Esophagus muscularis mucosa (tissue), 4 donors: ENCODE results near the gene PPP1R3C. TPM values are rescaled to one million over a fixed set of nuclear protein-coding genes. Genes with fewer than 3 reads are reported as not detected.

Experiments
- DNase-seq: peaks from one replicate; pipeline ENCODE4 v3.0.0-alpha.2; 2017; ENCODE audit errors: extremely low spot score
- H3K27ac ChIP-seq, 4 donors: fragments of 200-600 bp; sonication (generic); replicated peaks in 1 of 4; 1 replicate in 3 of 4; 2 replicates in 1 of 4; pipeline ENCODE4 v1.5.1; 2016 to 2019; ENCODE audit warnings: mild to moderate bottlenecking in 1 of 4
- H3K27me3 ChIP-seq, 4 donors: fragments of 200-600 bp; sonication (generic); one replicate each; pipeline versions ENCODE4 v1.5.1 to v1.6.0; 2016 to 2019
- H3K36me3 ChIP-seq, 4 donors: fragments of 200-600 bp; sonication (generic); one replicate each; pipeline ENCODE4 v1.5.1; 2016 to 2019
- H3K4me1 ChIP-seq, 4 donors: fragments of 200-600 bp; sonication (generic); one replicate each; pipeline ENCODE4 v1.5.1; 2016 to 2019
- H3K4me3 ChIP-seq, 4 donors: fragments of 200-600 bp; sonication (generic); 1 replicate in 2 of 4; 2 replicates in 2 of 4; pipeline ENCODE4 v1.5.1; 2016 to 2019; ENCODE audit warnings: mild to moderate bottlenecking in 4 of 4, moderate library complexity in 1 of 4
- H3K9me3 ChIP-seq, 4 donors: fragments of 200-600 bp; sonication (generic); 1 replicate in 3 of 4; 2 replicates in 1 of 4; pipeline ENCODE4 v1.5.1; 2016 to 2019
- EP300 ChIP-seq: sonication (generic); formaldehyde crosslinking; IDR thresholded peaks from one replicate; pipeline ENCODE4 v1.6.1; 2017; ENCODE audit warnings: antibody characterized with exemption
- POLR2A ChIP-seq: fragments of 450-650 bp; IDR thresholded peaks from one replicate; pipeline ENCODE4 v1.6.1; 2017; ENCODE audit warnings: antibody characterized with exemption, moderate library complexity, mild to moderate bottlenecking, low read depth
- POLR2AphosphoS5 ChIP-seq, 2 donors: sonication (generic); formaldehyde crosslinking; IDR thresholded peaks; one replicate each; pipeline ENCODE4 v1.6.1; 2017; ENCODE audit warnings: antibody characterized with exemption in 2 of 2
- WGBS: methylation state at CpG from one replicate; pipeline ENCODE4 v1.1.5; 2018; 5-methylcytosine and 5-hydroxymethylcytosine counted together
- intact Hi-C: fragments of 100-400 bp; cut with DNase I; formaldehyde crosslinking; loops from one replicate; pipeline ENCODE4 v1.15.1; 2023
- total RNA-seq, 4 donors: library from RNA; depleted of rRNA; stranded (reverse); fragments of >200 nt; gene quantifications; one replicate each; pipeline versions ENCODE4 v1.1.0 to v1.2.1, GENCODE V29; 2016
- TF ChIP-seq, protein P1 (sequence below), 3 experiments: fragments of 200-600 bp in 2 of 3; fragments of 450-650 bp in 1 of 3; sonication (generic) in 2 of 3; IDR thresholded peaks; one replicate each; pipeline ENCODE4 v1.5.1; 2017 to 2019; ENCODE audit warnings: antibody characterized with exemption in 3 of 3, mild to moderate bottlenecking in 2 of 3, moderate library complexity in 1 of 3

The PPP1R3C gene
- total RNA-seq, 4 donors from 2014 or later: 46.7 to 111 (median 87.8) TPM

DNA sequence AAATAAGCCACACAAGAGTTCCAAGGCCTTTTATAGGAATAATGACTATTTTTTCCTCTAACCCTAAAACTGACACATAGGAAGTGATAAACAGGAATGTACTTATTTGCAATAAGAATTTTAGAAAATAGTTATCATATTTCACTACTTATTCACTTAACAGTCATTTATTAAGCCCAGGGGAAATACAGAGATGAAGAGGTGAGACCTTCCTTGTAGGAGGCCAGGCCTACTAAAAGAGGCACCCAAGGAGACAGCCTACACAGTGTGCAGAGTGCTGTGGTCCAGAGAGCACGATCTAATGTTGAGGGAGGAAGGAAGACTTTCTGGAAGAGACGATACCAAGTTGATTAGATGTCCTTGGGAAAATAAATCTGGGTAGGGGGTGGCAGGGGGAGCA is 45.0 kb upstream of the PPP1R3C start:
- intact Hi-C loops: no loop called here
- Histone ChIP-seq H3K9me3 (no peaks in the 10 kb centered on the region), H3K27ac (no peak overlapping the region), H3K4me1 (peaks cover 0 to 18% (median 7%) of the 10 kb centered on the region in 4 donors), H3K36me3 (no peaks in the 10 kb centered on the region), H3K27me3 (no peaks in the 10 kb centered on the region), H3K4me3 (no peak overlapping the region)
- WGBS: 88% methylated on average over 2 of the region's 2 CpGs
- TF ChIP-seq POLR2A (no peak), POLR2AphosphoS5 (IDR thresholded peaks at IDR 0.05) (no peak), EP300 (no peak)
- TF ChIP-seq, protein P1, sequence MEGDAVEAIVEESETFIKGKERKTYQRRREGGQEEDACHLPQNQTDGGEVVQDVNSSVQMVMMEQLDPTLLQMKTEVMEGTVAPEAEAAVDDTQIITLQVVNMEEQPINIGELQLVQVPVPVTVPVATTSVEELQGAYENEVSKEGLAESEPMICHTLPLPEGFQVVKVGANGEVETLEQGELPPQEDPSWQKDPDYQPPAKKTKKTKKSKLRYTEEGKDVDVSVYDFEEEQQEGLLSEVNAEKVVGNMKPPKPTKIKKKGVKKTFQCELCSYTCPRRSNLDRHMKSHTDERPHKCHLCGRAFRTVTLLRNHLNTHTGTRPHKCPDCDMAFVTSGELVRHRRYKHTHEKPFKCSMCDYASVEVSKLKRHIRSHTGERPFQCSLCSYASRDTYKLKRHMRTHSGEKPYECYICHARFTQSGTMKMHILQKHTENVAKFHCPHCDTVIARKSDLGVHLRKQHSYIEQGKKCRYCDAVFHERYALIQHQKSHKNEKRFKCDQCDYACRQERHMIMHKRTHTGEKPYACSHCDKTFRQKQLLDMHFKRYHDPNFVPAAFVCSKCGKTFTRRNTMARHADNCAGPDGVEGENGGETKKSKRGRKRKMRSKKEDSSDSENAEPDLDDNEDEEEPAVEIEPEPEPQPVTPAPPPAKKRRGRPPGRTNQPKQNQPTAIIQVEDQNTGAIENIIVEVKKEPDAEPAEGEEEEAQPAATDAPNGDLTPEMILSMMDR (IDR thresholded peaks at IDR 0.05): no peak
- DNase-seq: peak; percentile 42

DNA sequence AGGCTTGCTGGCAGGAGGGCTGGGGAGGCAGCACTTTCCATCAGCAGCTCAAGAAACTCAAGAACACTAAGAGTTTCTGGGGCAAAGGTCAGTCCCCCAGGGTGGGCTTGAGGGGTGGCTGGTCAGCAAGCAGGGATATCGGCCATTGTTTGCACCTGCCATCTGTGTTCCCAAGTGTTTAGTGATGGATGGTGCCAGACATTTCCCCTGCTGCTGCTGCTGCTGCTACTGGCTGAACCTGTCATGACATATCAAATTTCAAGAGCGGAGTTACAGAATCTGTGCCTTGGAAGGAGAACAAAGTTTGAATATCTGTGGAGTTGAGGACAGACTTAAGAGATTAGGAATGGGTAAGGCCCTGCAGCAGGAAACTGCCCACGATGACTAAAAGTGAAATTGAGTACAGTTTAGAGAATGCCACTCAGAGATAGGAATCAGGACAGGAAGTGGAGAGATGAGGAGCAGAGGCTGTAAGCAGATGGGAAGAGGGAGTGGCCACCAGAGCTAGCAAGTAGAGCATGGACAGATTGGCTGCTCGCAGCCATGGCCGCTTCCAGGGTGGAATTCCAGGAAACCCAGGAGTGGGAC is 39.2 kb upstream of the PPP1R3C start:
- H3K9me3 ChIP-seq: no peaks in the 10 kb centered on the region
- peak; percentile 47 for DNase-seq
- peaks cover 0 to 9% (median 0%) of the 10 kb centered on the region in 4 donors for H3K4me1 ChIP-seq
- H3K36me3 ChIP-seq: no peaks in the 10 kb centered on the region
- TF ChIP-seq, protein P1 (IDR thresholded peaks at IDR 0.05): no peak
- TF ChIP-seq POLR2A: no peak
- TF ChIP-seq EP300: no peak
- TF ChIP-seq POLR2AphosphoS5 (IDR thresholded peaks at IDR 0.05): no peak
- no peak overlapping the region for H3K4me3 ChIP-seq
- 56% methylated on average over 4 of the region's 5 CpGs for WGBS
- intact Hi-C loops: no loop called here
- no peaks in the 10 kb centered on the region for H3K27me3 ChIP-seq
- H3K27ac ChIP-seq: no peak overlapping the region

DNA sequence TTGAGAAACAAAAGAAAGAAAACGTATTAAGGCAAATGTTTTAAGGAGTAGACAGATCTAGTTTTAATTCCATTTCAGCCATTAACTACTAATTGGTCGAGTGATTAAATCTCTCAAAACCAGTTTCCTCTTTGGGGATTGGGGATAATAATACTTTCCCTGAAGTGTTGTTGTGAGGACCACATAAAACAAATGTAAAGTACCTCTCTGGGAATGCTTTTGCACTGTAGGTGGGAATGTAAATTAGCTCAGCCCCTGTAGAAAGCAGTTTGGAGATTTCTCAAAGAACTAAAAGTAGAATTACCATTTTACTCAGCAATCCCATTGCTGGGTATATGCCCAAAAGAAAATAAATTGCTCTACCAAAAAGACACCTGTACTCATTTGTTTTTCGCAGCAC is 36.0 kb upstream of the PPP1R3C start:
- TF ChIP-seq EP300 (no peak), POLR2A (no peak), POLR2AphosphoS5 (IDR thresholded peaks at IDR 0.05) (no peak)
- TF ChIP-seq, protein P1 (IDR thresholded peaks at IDR 0.05): no peak
- 71% methylated on average over 3 of the region's 3 CpGs for WGBS
- no peaks in the 10 kb centered on the region for H3K36me3 ChIP-seq
- no peak overlapping the region for H3K4me3 ChIP-seq
- no peaks in the 10 kb centered on the region for H3K27me3 ChIP-seq
- no peak overlapping the region for H3K27ac ChIP-seq
- intact Hi-C loops: no loop called here
- no peaks in the 10 kb centered on the region for H3K9me3 ChIP-seq
- no peak for DNase-seq
- H3K4me1 ChIP-seq: no peaks in the 10 kb centered on the region

DNA sequence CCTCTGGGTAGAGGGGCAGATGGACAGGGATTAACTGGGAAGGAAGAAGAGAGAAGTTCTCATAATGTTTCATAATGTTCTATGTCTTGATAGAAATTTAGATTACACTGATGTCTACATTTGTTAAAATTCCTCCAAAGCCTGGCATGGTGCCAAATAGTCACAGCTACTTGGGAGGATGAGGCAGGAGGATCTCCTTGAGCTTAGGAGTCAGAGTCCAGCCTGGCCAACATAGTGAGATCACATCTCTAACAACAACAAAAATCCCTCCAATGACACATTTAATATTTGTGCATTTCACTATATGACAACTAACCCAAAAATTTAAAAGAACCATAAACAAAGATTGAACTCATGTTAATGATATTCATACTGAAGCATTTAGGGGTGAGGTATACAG is 33.0 kb upstream of the PPP1R3C start:
- H3K36me3 ChIP-seq: no peaks in the 10 kb centered on the region
- H3K4me3 ChIP-seq: no peak overlapping the region
- TF ChIP-seq, protein P1 (IDR thresholded peaks at IDR 0.05): no peak
- TF ChIP-seq POLR2A: no peak
- H3K27ac ChIP-seq: no peak overlapping the region
- H3K4me1 ChIP-seq: no peaks in the 10 kb centered on the region
- H3K27me3 ChIP-seq: no peaks in the 10 kb centered on the region
- intact Hi-C loops: no loop called here
- H3K9me3 ChIP-seq: no peaks in the 10 kb centered on the region
- peak; percentile 55 for DNase-seq

DNA sequence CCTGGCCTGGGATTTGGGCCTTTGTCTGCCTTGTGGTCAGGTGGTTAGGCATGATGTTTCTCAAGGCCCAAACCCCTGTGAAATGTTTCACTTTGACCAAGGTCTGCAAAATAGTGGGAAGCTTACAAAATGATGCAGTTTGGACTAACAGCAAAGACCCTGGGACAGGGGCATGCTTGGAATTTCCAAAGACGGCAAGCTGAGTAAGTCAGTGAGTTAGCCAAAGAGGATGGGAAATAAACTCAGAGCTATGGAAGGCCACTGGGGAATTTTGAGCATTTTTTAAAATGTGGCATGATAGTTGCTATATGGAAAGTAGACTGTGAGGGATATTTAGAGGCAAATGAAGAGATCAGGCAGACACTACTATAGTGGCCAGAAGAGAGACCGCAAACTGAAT is 31.6 kb upstream of the PPP1R3C start:
- H3K9me3 ChIP-seq: no peaks in the 10 kb centered on the region
- no peaks in the 10 kb centered on the region for H3K36me3 ChIP-seq
- no peak overlapping the region for H3K27ac ChIP-seq
- no peaks in the 10 kb centered on the region for H3K27me3 ChIP-seq
- no peak overlapping the region for H3K4me3 ChIP-seq
- H3K4me1 ChIP-seq: no peaks in the 10 kb centered on the region
- intact Hi-C loops: no loop called here
- WGBS: 91% methylated on average over 2 of the region's 2 CpGs
- peak; percentile 26 for DNase-seq
- TF ChIP-seq, protein P1 (IDR thresholded peaks at IDR 0.05): no peak
- TF ChIP-seq POLR2A (no peak), POLR2AphosphoS5 (IDR thresholded peaks at IDR 0.05) (no peak), EP300 (no peak)
